OCI-LY7 (cell line): Measurements from ENCODE around the gene FUT7. TPM values are rescaled to one million over a fixed set of nuclear protein-coding genes. Genes with fewer than 3 reads are reported as not detected.
A peak's percentile ranks its signal among the peaks of the same experiment; 100 is the strongest.

Experiments
- BruUV-seq: library from RNA; stranded (reverse); fragments of 400-500 nt; replicated peaks from 2 replicates; lab custom pipeline; 2021; lab: Mats Ljungman, UMichigan
- CTCF ChIA-PET: fragments of 300-600 bp; sonication (Branson Sonifier 250); formaldehyde crosslinking; loops from one replicate; lab custom pipeline; 2022; ENCODE audit warnings: antibody characterized with exemption; ENCODE audit not compliant: unreplicated experiment; lab: Charles Lee
- POLR2A ChIA-PET: fragments of 300-600 bp; sonication (Branson Sonifier 250); formaldehyde crosslinking; loops from one replicate; lab custom pipeline; 2022; ENCODE audit warnings: antibody characterized with exemption; lab: Charles Lee
- DNase-seq: peaks from one replicate; pipeline ENCODE4 v3.0.0-alpha.2; 2015; ENCODE audit warnings: low spot score
- H2AFZ ChIP-seq: fragments of 200-600 bp; sonication (generic), shearing (Covaris generic); 2 replicates; pipeline ENCODE4 v1.6.1; 2014; ENCODE audit warnings: mild to moderate bottlenecking, antibody characterized with exemption, low read length, moderate library complexity
- H3K27ac ChIP-seq: fragments of 200-600 bp; sonication (generic); 2 replicates; pipeline ENCODE4 v1.5.1; 2014; ENCODE audit warnings: mixed run types, low read depth, mild to moderate bottlenecking, moderate library complexity, low read length, inconsistent platforms; ENCODE audit not compliant: poor library complexity, severe bottlenecking
- H3K36me3 ChIP-seq: fragments of 200-600 bp; sonication (generic); 2 replicates; pipeline ENCODE4 v1.6.1; 2014; ENCODE audit warnings: mild to moderate bottlenecking, antibody characterized with exemption, low read length, moderate library complexity, mixed read lengths; ENCODE audit not compliant: insufficient read depth
- H3K4me1 ChIP-seq: fragments of 200-600 bp; sonication (generic); 2 replicates; pipeline ENCODE4 v1.5.1; 2014; ENCODE audit warnings: mild to moderate bottlenecking, low read length; ENCODE audit not compliant: insufficient read depth, poor library complexity, severe bottlenecking
- H3K4me2 ChIP-seq: fragments of 200-600 bp; sonication (generic); 2 replicates; pipeline ENCODE4 v1.6.1; 2014; ENCODE audit warnings: mild to moderate bottlenecking, low read length
- H3K4me3 ChIP-seq: fragments of 200-600 bp; sonication (generic); 2 replicates; pipeline ENCODE4 v1.5.1; 2014; ENCODE audit warnings: mild to moderate bottlenecking, low read depth, low read length; ENCODE audit not compliant: poor library complexity, severe bottlenecking
- H3K79me2 ChIP-seq: fragments of 200-600 bp; sonication (generic); 2 replicates; pipeline ENCODE4 v1.6.1; 2016; ENCODE audit warnings: low read depth, mild to moderate bottlenecking, low read length, moderate library complexity, mixed read lengths; ENCODE audit not compliant: insufficient read depth
- H3K9me2 ChIP-seq: fragments of 200-600 bp; sonication (generic); 2 replicates; pipeline ENCODE4 v1.6.1; 2016; ENCODE audit warnings: mild to moderate bottlenecking, low read length, mixed read lengths; ENCODE audit not compliant: insufficient read depth
- H3K9me3 ChIP-seq: fragments of 200-600 bp; sonication (generic); 2 replicates; pipeline ENCODE4 v1.6.1; 2014; ENCODE audit warnings: mild to moderate bottlenecking, mixed run types, low read length, mixed read lengths
- H4K20me1 ChIP-seq: fragments of 200-600 bp; sonication (generic); 2 replicates; pipeline ENCODE4 v1.6.1; 2014; ENCODE audit warnings: mild to moderate bottlenecking, antibody characterized with exemption, low read length, moderate library complexity, mixed read lengths; ENCODE audit not compliant: insufficient read depth
- CTCF ChIP-seq: fragments of 200-600 bp; sonication (generic); conservative IDR thresholded peaks from 2 replicates; pipeline ENCODE4 v1.5.1; 2014; ENCODE audit warnings: mild to moderate bottlenecking, antibody characterized with exemption, low read length, moderate library complexity, mixed read lengths
- EZH2phosphoT487 ChIP-seq: fragments of 200-600 bp; sonication (generic); IDR thresholded peaks from 2 replicates; pipeline ENCODE4 v1.6.1; 2018; ENCODE audit warnings: low read depth, borderline replicate concordance, mild to moderate bottlenecking, mixed run types, antibody characterized with exemption, low read length, moderate library complexity, mixed read lengths
- intact Hi-C: fragments of 100-400 bp; cut with micrococcal nuclease; formaldehyde crosslinking; loops from one replicate; pipeline ENCODE4 v1.10.0; 2022; ENCODE audit not compliant: unreplicated experiment
- total RNA-seq, 2 experiments: library from RNA; depleted of rRNA in 1 of 2; stranded (reverse); fragments of >200 nt in 1 of 2; shearing (Covaris generic) in 1 of 2; gene quantifications; 2 replicates each; pipeline ENCODE4 v1.2.3, GENCODE V29; 2014 to 2022

The FUT7 gene
- total RNA-seq, 2 experiments from 2014 or later = 0.21 TPM; not detected in 1

GRCh38 chr9:137048655-137049543, 17.0 kb upstream of the FUT7 start:
- POLR2A ChIA-PET = no interaction called here
- no peak overlapping the region for H3K27ac ChIP-seq
- H3K9me2 ChIP-seq = no peaks in the 10 kb centered on the region
- H3K4me2 ChIP-seq = no peak overlapping the region
- no peak overlapping the region for H2AFZ ChIP-seq
- H3K4me1 ChIP-seq = peaks cover 4% of the 10 kb centered on the region
- CTCF ChIA-PET = no interaction called here
- DNase-seq = no peak
- H3K9me3 ChIP-seq = no peaks in the 10 kb centered on the region
- H3K36me3 ChIP-seq = no peaks in the 10 kb centered on the region
- H4K20me1 ChIP-seq = 0 out of 2 replicates have a peak, but pooled peaks cover 3% of the 10 kb centered on the region
- no peak overlapping the region for H3K4me3 ChIP-seq
- no peaks in the 10 kb centered on the region for H3K79me2 ChIP-seq
- TF ChIP-seq EZH2phosphoT487 (no peak), CTCF (no peak)
- intact Hi-C loops = no loop called here
- BruUV-seq = no TSS peak

GRCh38 chr9:137046088-137046787, 14.3 kb upstream of the FUT7 start, which contains the start of gene NPDC1:
TSS of gene NPDC1 (minus strand) at chr9:137046177. CDS start at chr9:137045989, 188 bp downstream.
- Histone ChIP-seq H3K36me3 (no peaks in the 10 kb centered on the region), H3K4me1 (peaks cover 4% of the 10 kb centered on the region), H3K4me2 (peak within 1 kb of the TSS; percentile 77), H2AFZ (no peak within 1 kb of the TSS; the same call in 1 of the 2 replicates), H3K9me2 (no peaks in the 10 kb centered on the region), H3K9me3 (no peaks in the 10 kb centered on the region), H3K27ac (no peak within 1 kb of the TSS), H4K20me1 (0 out of 2 replicates have a peak, but pooled peaks cover 3% of the 10 kb centered on the region), H3K79me2 (no peaks in the 10 kb centered on the region), H3K4me3 (peak within 1 kb of the TSS; percentile 57)
- ChIA-PET CTCF (interaction anchor here (1.0 to 1.4 kb wide), 4 partner anchors 17 to 23 kb away, joined by 3 to 6 read pairs (median 4); no protein-coding TSS in a partner anchor), POLR2A (interaction anchor here (0.7 to 1.3 kb wide), 2 partner anchors 25 to 40 kb away, joined by 3 to 5 read pairs; partner anchors contain the start of gene MAN1B1)
- DNase-seq = peak; percentile 82
- TF ChIP-seq EZH2phosphoT487 (no peak), CTCF (peak; percentile 81)
- BruUV-seq = no TSS peak
- intact Hi-C loops = loop anchor here (1.0 to 2.0 kb wide), 3 partner anchors 21 to 181 kb away; partner anchors contain the start of gene RNF224
